ENCODE measurements around the gene CD247.

GRCh38 chr1:167503626-167504466 is 14.5 kb downstream of the CD247 start:
- TF ChIP-seq SUZ12 (IDR thresholded peaks at IDR 0.05; ENCODE audit: extremely low read depth, insufficient read depth, insufficient read length) (no peak), ZNF274 (IDR thresholded peaks at IDR 0.05; ENCODE audit: low read depth, low read length) (no peak), YY1 (IDR thresholded peaks at IDR 0.05; ENCODE audit: insufficient read depth, insufficient read length) (no peak)
